Gastrocnemius medialis (tissue), 4 donors: Measurements from ENCODE around the gene RPL13A. TPM values are rescaled to one million over a fixed set of nuclear protein-coding genes. Genes with fewer than 3 reads are reported as not detected.
A peak's percentile ranks its signal among the peaks of the same experiment; 100 is the strongest.

ENCODE experiments used
- ATAC-seq, 2 donors: fragments of 150-250 bp; one replicate each; pipeline ENCODE4 v1.9.1; 2016
- DNase-seq, 2 donors: peaks; one replicate each; pipeline ENCODE4 v3.0.0-alpha.2; 2019
- H3K27ac ChIP-seq, 4 donors: fragments of 200-600 bp; sonication (generic); 1 replicate in 1 of 4; 2 replicates in 3 of 4; pipeline ENCODE4 v1.5.1; 2016 to 2018; ENCODE audit warnings: mild to moderate bottlenecking in 2 of 4, moderate library complexity in 1 of 4
- H3K27me3 ChIP-seq, 3 donors: fragments of 200-600 bp; sonication (generic) in 2 of 3; 1 replicate in 1 of 3; 2 replicates in 2 of 3; pipeline versions ENCODE4 v1.5.1 to v1.6.0; 2016 to 2019; ENCODE audit warnings: mild to moderate bottlenecking in 1 of 3, moderate library complexity in 1 of 3
- H3K36me3 ChIP-seq, 2 donors: fragments of 200-600 bp; sonication (generic) in 1 of 2; one replicate each; pipeline ENCODE4 v1.5.1; 2017 to 2018
- H3K4me1 ChIP-seq, 2 donors: fragments of 200-600 bp; sonication (generic) in 1 of 2; one replicate each; pipeline ENCODE4 v1.5.1; 2016 to 2017; ENCODE audit warnings: mild to moderate bottlenecking in 2 of 2
- H3K4me3 ChIP-seq, 4 donors: fragments of 200-600 bp; sonication (generic) in 3 of 4; 1 replicate in 1 of 4; 2 replicates in 3 of 4; pipeline ENCODE4 v1.5.1; 2016 to 2019; ENCODE audit warnings: mild to moderate bottlenecking in 2 of 4
- H3K9me3 ChIP-seq, 3 donors: fragments of 200-600 bp; sonication (generic) in 2 of 3; 1 replicate in 1 of 3; 2 replicates in 2 of 3; pipeline ENCODE4 v1.5.1; 2016 to 2019
- CTCF ChIP-seq, 5 experiments: fragments of 450-650 bp in 3 of 5; fragments of 200-600 bp in 2 of 5; sonication (generic) in 2 of 5; IDR thresholded peaks in 4 of 5; conservative IDR thresholded peaks in 1 of 5; 1 replicate in 4 of 5; 2 replicates in 1 of 5; pipeline ENCODE4 v1.5.1; 2016 to 2019; ENCODE audit warnings: antibody characterized with exemption in 5 of 5, mild to moderate bottlenecking in 3 of 5, moderate library complexity in 3 of 5
- POLR2A ChIP-seq, 2 donors: fragments of 450-650 bp; IDR thresholded peaks; one replicate each; pipeline ENCODE4 v1.6.1; 2017; ENCODE audit warnings: antibody characterized with exemption in 2 of 2, mild to moderate bottlenecking in 2 of 2, moderate library complexity in 2 of 2
- in situ Hi-C, 4 donors: fragments of 200-750 bp; cut with MboI; loops; one replicate each; pipeline versions ENCODE4 v1.15.0 to v1.8.0; 2017; ENCODE audit warnings: low sequenced_read_pairs in 4 of 4
- intact Hi-C: fragments of 100-400 bp; cut with DNase I; formaldehyde crosslinking; loops from one replicate; pipeline ENCODE4 v1.15.1; 2023; ENCODE audit warnings: low total_unique reads
- total RNA-seq, 4 donors: library from RNA; depleted of rRNA; stranded (reverse); fragments of >200 nt; gene quantifications; one replicate each; pipeline versions ENCODE4 v1.1.0 to v1.2.3, GENCODE V29; 2016

The RPL13A gene
- total RNA-seq, 4 donors from 2014 or later, result 1,565 to 2,260 (median 1,899) TPM

GRCh38 chr19:49448432-49448786, 39.0 kb upstream of the RPL13A start:
- peaks cover 0 to 6% of the 10 kb centered on the region in 2 donors for H3K36me3 ChIP-seq
- TF ChIP-seq POLR2A (IDR thresholded peaks at IDR 0.05) (no peak), CTCF (IDR thresholded peaks at IDR 0.05 in 4 of 5, conservative IDR thresholded peaks at IDR 0.05 in 1 of 5) (no peak)
- H3K27me3 ChIP-seq, result no peaks in the 10 kb centered on the region
- no peak for DNase-seq
- no peak overlapping the region for H3K4me3 ChIP-seq
- H3K4me1 ChIP-seq, result peaks cover 4 to 12% of the 10 kb centered on the region in 2 donors
- peak overlapping the region in 1 of 4 donors; percentile 39 for H3K27ac ChIP-seq
- no peaks in the 10 kb centered on the region for H3K9me3 ChIP-seq
- no peak for ATAC-seq
- in situ Hi-C loops (loop anchor here in 3 of 4 donors (5.0 to 10.0 kb wide), 4 partner anchors 54 to 224 kb away; partner anchors contain the start of gene KASH5 (in 1 of the 3)), intact Hi-C loops (no loop called here)

GRCh38 chr19:49450405-49450804, 37.0 kb upstream of the RPL13A start:
- no peaks in the 10 kb centered on the region for H3K9me3 ChIP-seq
- in situ Hi-C loops, result no loop called here
- H3K4me3 ChIP-seq, result peak overlapping the region; percentile 67 to 100 (median 86)
- H3K36me3 ChIP-seq, result peaks cover 0 to 6% of the 10 kb centered on the region in 2 donors
- DNase-seq (no peak), ATAC-seq (no peak)
- TF ChIP-seq CTCF (IDR thresholded peaks at IDR 0.05 in 4 of 5, conservative IDR thresholded peaks at IDR 0.05 in 1 of 5), result no peak
- no peak for TF ChIP-seq POLR2A (IDR thresholded peaks at IDR 0.05)
- H3K4me1 ChIP-seq, result peaks cover 15 to 24% of the 10 kb centered on the region in 2 donors
- H3K27me3 ChIP-seq, result no peaks in the 10 kb centered on the region
- intact Hi-C loops, result loop anchor here (5.0 kb wide), 2 partner anchors 577 to 1352 kb away; partner anchors contain the start of genes VRK3 and ZNF473
- peak overlapping the region in 3 of 4 donors; percentile 90 to 96 (median 96) for H3K27ac ChIP-seq

- peak; percentile 87 to 89 for ATAC-seq
These were observed 35.8 kb upstream of the RPL13A start, which contains the start of gene PIH1D1 for GRCh38 chr19:49451430-49452181. Gene PIH1D1 (minus strand): TSS chr19:49451814. CDS start chr19:49451574, 240 bp downstream.

More at GRCh38 chr19:49451430-49452181, 35.8 kb upstream of the RPL13A start, which contains the start of gene PIH1D1:
- peak; percentile 99 for DNase-seq
- Histone ChIP-seq H3K36me3 (peaks cover 0 to under 1% of the 10 kb centered on the region in 2 donors), H3K27me3 (no peaks in the 10 kb centered on the region), H3K4me3 (peak within 1 kb of the TSS; percentile 67 to 100 (median 90)), H3K9me3 (no peaks in the 10 kb centered on the region), H3K27ac (peak within 1 kb of the TSS; percentile 90 to 97 (median 96)), H3K4me1 (peaks cover 15 to 26% of the 10 kb centered on the region in 2 donors)
- TF ChIP-seq CTCF (IDR thresholded peaks at IDR 0.05 in 4 of 5, conservative IDR thresholded peaks at IDR 0.05 in 1 of 5) (peak in 3 of 5 experiments; percentile 9 to 46 (median 35)), POLR2A (IDR thresholded peaks at IDR 0.05) (peak in 1 of 2 donors; percentile 53)
- in situ Hi-C loops (no loop called here), intact Hi-C loops (loop anchor here (2.0 to 5.0 kb wide), 4 partner anchors 45 to 1351 kb away; partner anchors contain the start of genes PRMT1, RPS11, VRK3 and ZNF473)
